Loucy (cell line): Measurements from ENCODE around the gene TPI1.

Source experiments
- H2AFZ ChIP-seq: fragments of 200-600 bp; sonication (generic); 2 replicates; pipeline ENCODE4 v1.6.0; 2016; ENCODE audit warnings: antibody characterized with exemption, mild to moderate bottlenecking, low read length, moderate library complexity
- H3F3A ChIP-seq: fragments of 200-600 bp; 2 replicates; pipeline ENCODE4 v1.6.0; 2016; ENCODE audit warnings: antibody characterized with exemption, low read depth, mild to moderate bottlenecking
- H3K27me3 ChIP-seq: fragments of 200-600 bp; sonication (generic); 2 replicates; pipeline ENCODE4 v1.6.1; 2014; ENCODE audit warnings: low read length, mild to moderate bottlenecking; ENCODE audit not compliant: insufficient read depth, poor library complexity, severe bottlenecking
- H3K36me3 ChIP-seq: fragments of 200-600 bp; sonication (generic); 2 replicates; pipeline ENCODE4 v1.6.1; 2016; ENCODE audit warnings: low read length; ENCODE audit not compliant: insufficient read depth
- H3K4me1 ChIP-seq: fragments of 200-600 bp; sonication (generic); 2 replicates; pipeline ENCODE4 v1.5.1; 2014; ENCODE audit warnings: low read length, mild to moderate bottlenecking; ENCODE audit not compliant: insufficient read depth, poor library complexity, severe bottlenecking
- H3K4me2 ChIP-seq: fragments of 200-600 bp; sonication (generic); 2 replicates; pipeline ENCODE4 v1.6.0; 2014; ENCODE audit warnings: antibody characterized with exemption, low read length, low read depth, mild to moderate bottlenecking; ENCODE audit not compliant: poor library complexity, severe bottlenecking
- H3K4me3 ChIP-seq: fragments of 200-600 bp; sonication (generic); 2 replicates; pipeline ENCODE4 v1.5.1; 2014; ENCODE audit warnings: low read length, mild to moderate bottlenecking, mixed read lengths; ENCODE audit not compliant: poor library complexity, severe bottlenecking
- H3K79me2 ChIP-seq: fragments of 200-600 bp; sonication (generic); 2 replicates; pipeline ENCODE4 v1.6.1; 2014; ENCODE audit warnings: low read length; ENCODE audit not compliant: insufficient read depth
- H3K9ac ChIP-seq: fragments of 200-600 bp; sonication (generic); 2 replicates; pipeline ENCODE4 v1.6.0; 2014; ENCODE audit warnings: mild to moderate bottlenecking, low read depth, low read length, moderate library complexity; ENCODE audit not compliant: poor library complexity, severe bottlenecking
- H3K9me2 ChIP-seq: fragments of 200-600 bp; sonication (generic); replicated peaks from 2 replicates; pipeline ENCODE4 v1.6.1; 2016; ENCODE audit warnings: low read depth, low read length, mixed read lengths
- H3K9me3 ChIP-seq: fragments of 200-600 bp; sonication (generic); 2 replicates; pipeline ENCODE4 v1.6.1; 2014; ENCODE audit warnings: mild to moderate bottlenecking, antibody characterized with exemption, low read length, low read depth; ENCODE audit not compliant: insufficient read depth
- H4K20me1 ChIP-seq: fragments of 200-600 bp; sonication (generic); 2 replicates; pipeline ENCODE4 v1.6.0; 2014; ENCODE audit warnings: antibody characterized with exemption, low read length, mild to moderate bottlenecking; ENCODE audit not compliant: insufficient read depth, poor library complexity, severe bottlenecking
- EZH2phosphoT487 ChIP-seq: fragments of 200-600 bp; IDR thresholded peaks from 2 replicates; pipeline ENCODE4 v1.6.1; 2018; ENCODE audit warnings: antibody characterized with exemption, mild to moderate bottlenecking, moderate library complexity, borderline replicate concordance
- TF ChIP-seq, protein P1 (sequence below): fragments of 200-600 bp; sonication (generic); conservative IDR thresholded peaks from 2 replicates; pipeline ENCODE4 v1.5.1; 2014; ENCODE audit warnings: mild to moderate bottlenecking, antibody characterized with exemption, low read length

TPI1 gene

DNA sequence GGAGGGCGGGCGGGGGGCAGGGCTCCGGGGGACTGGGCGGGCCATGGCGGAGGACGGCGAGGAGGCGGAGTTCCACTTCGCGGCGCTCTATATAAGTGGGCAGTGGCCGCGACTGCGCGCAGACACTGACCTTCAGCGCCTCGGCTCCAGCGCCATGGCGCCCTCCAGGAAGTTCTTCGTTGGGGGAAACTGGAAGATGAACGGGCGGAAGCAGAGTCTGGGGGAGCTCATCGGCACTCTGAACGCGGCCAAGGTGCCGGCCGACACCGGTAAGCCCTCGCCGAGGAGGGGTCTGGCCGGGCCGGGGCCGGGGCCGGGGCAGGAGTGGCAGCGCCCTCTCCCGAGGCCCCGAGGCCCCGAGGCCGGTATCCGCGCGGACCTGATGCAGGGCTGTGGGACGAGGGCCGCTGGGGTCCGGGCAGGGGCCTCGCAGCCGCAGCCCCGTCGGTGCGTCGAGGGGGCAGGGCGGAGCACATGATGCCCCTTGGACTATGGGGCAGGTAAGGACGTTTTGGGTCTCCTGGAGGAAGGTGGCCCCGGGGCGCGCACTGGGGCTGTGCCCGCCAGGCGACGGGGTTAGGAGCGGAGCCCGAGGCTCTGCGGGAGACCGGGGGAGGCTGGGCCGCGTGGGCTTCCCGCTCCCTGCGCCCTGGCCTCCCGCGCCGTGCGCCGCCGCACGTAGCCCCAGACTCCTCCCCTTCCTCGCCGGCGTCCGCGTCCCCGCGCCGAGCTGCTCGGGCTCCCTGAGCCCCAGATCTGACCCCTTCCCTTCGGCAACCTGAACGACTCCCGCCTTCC lies at the start of gene TPI1:
Gene TPI1, plus strand, starts transcription at position 119 of the 798 bp plus-strand sequence. Its CDS starts 36 bp downstream, at position 155.
- Histone ChIP-seq H3K9ac (peak within 1 kb of the TSS; percentile 97), H3K36me3 (peaks cover 53% of the 10 kb centered on the region; the same call in 1 of the 2 replicates), H3K9me2 (no peaks in the 10 kb centered on the region), H4K20me1 (peaks cover 46% of the 10 kb centered on the region), H3K79me2 (peaks cover 54% of the 10 kb centered on the region), H3K27me3 (peaks cover 4% of the 10 kb centered on the region), H2AFZ (peak within 1 kb of the TSS; percentile 76), H3K4me1 (peaks cover 34% of the 10 kb centered on the region), H3K4me2 (peak within 1 kb of the TSS; percentile 98), H3F3A (peaks cover 5% of the 10 kb centered on the region; the same call in 1 of the 2 replicates), H3K4me3 (peak within 1 kb of the TSS; percentile 94), H3K9me3 (no peaks in the 10 kb centered on the region)
- TF ChIP-seq EZH2phosphoT487 = no peak
- TF ChIP-seq, protein P1, sequence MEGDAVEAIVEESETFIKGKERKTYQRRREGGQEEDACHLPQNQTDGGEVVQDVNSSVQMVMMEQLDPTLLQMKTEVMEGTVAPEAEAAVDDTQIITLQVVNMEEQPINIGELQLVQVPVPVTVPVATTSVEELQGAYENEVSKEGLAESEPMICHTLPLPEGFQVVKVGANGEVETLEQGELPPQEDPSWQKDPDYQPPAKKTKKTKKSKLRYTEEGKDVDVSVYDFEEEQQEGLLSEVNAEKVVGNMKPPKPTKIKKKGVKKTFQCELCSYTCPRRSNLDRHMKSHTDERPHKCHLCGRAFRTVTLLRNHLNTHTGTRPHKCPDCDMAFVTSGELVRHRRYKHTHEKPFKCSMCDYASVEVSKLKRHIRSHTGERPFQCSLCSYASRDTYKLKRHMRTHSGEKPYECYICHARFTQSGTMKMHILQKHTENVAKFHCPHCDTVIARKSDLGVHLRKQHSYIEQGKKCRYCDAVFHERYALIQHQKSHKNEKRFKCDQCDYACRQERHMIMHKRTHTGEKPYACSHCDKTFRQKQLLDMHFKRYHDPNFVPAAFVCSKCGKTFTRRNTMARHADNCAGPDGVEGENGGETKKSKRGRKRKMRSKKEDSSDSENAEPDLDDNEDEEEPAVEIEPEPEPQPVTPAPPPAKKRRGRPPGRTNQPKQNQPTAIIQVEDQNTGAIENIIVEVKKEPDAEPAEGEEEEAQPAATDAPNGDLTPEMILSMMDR = no peak

- Histone ChIP-seq H3K27me3 (no peaks in the 10 kb centered on the region), H4K20me1 (no peaks in the 10 kb centered on the region), H3K79me2 (no peaks in the 10 kb centered on the region), H2AFZ (no peak overlapping the region), H3K4me1 (peaks cover 38% of the 10 kb centered on the region), H3K4me2 (no peak overlapping the region), H3K4me3 (no peak overlapping the region), H3K9me2 (no peaks in the 10 kb centered on the region), H3K9ac (no peak overlapping the region), H3F3A (no peaks in the 10 kb centered on the region), H3K36me3 (no peaks in the 10 kb centered on the region), H3K9me3 (no peaks in the 10 kb centered on the region)
- TF ChIP-seq, protein P1 = no peak
- no peak for TF ChIP-seq EZH2phosphoT487
Measured at GRCh38 chr12:6817662-6818157, 49.6 kb upstream of the TPI1 start.

DNA sequence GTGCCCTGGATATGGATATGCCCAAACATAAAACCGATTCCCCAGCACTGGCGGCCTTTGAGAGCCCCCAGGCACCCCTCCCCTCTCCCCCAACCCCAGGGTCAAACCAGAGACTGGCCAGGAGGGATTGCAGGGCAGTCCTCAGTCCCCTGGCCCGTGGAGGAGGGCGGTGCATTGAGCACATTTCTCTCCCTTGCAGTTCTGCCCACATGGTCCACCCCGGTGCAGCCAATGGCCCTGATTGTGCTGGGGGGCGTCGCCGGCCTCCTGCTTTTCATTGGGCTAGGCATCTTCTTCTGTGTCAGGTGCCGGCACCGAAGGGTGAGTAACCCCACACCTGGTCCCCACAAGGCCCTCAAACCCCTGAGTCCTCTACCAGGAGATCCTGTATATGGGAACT lies 49.1 kb upstream of the TPI1 start:
- H3K27me3 ChIP-seq = no peaks in the 10 kb centered on the region
- no peaks in the 10 kb centered on the region for H3F3A ChIP-seq

More for the DNA sequence above, 49.1 kb upstream of the TPI1 start:
- TF ChIP-seq EZH2phosphoT487 = no peak
- TF ChIP-seq, protein P1 = no peak
- no peaks in the 10 kb centered on the region for H3K79me2 ChIP-seq
- no peaks in the 10 kb centered on the region for H4K20me1 ChIP-seq
- H3K9me2 ChIP-seq = no peaks in the 10 kb centered on the region
- H3K9ac ChIP-seq = no peak overlapping the region
- peaks cover 38% of the 10 kb centered on the region for H3K4me1 ChIP-seq
- H3K4me3 ChIP-seq = no peak overlapping the region
- H3K4me2 ChIP-seq = no peak overlapping the region
- H3K9me3 ChIP-seq = no peaks in the 10 kb centered on the region
- H2AFZ ChIP-seq = no peak overlapping the region
- no peaks in the 10 kb centered on the region for H3K36me3 ChIP-seq
